HFF-Myc (cell line): ENCODE data around the gene WIPF2.

Experiments used
- DNase-seq: peaks from one replicate; pipeline ENCODE4 v3.0.0-alpha.2; 2011; ENCODE audit warnings: low read depth; ENCODE audit errors: extremely low read depth
- H3K4me3 ChIP-seq: replicated peaks from 2 replicates; pipeline ENCODE4 v1.5.1; 2011; ENCODE audit warnings: low read depth, mild to moderate bottlenecking, control low read depth, low read length
- CTCF ChIP-seq: IDR thresholded peaks from 2 replicates; pipeline ENCODE4 v1.5.1; 2012; ENCODE audit warnings: mild to moderate bottlenecking, low read depth, low read length, control low read depth; ENCODE audit errors: missing control alignments

Gene WIPF2

GRCh38 chr17:40318830-40319391, 99.8 kb downstream of the WIPF2 start:
- no peak for DNase-seq
- peak; percentile 21 for TF ChIP-seq CTCF
- H3K4me3 ChIP-seq: peak overlapping the region; percentile 97

- peak overlapping the region; percentile 97 for H3K4me3 ChIP-seq
- DNase-seq: no peak
- no peak for TF ChIP-seq CTCF
Observed at GRCh38 chr17:40319651-40320540, 100.8 kb downstream of the WIPF2 start.

GRCh38 chr17:40320756-40321523, 101.8 kb downstream of the WIPF2 start:
- TF ChIP-seq CTCF: no peak
- peak overlapping the region; percentile 97 for H3K4me3 ChIP-seq
- no peak for DNase-seq

- no peak for TF ChIP-seq CTCF
- H3K4me3 ChIP-seq: peak overlapping the region; percentile 97
- no peak for DNase-seq
Observed at GRCh38 chr17:40321524-40321929, 102.4 kb downstream of the WIPF2 start.

- DNase-seq: no peak
- no peak for TF ChIP-seq CTCF
- peak overlapping the region; percentile 97 for H3K4me3 ChIP-seq
Observed at GRCh38 chr17:40321961-40322357, 102.9 kb downstream of the WIPF2 start.

GRCh38 chr17:40322358-40323315, 103.5 kb downstream of the WIPF2 start:
- no peak for TF ChIP-seq CTCF
- H3K4me3 ChIP-seq: peak overlapping the region; percentile 97
- DNase-seq: no peak
